Stomach (tissue), 9 donors: Measurements from ENCODE around the gene PLK5. TPM values are rescaled to one million over a fixed set of nuclear protein-coding genes. Genes with fewer than 3 reads are reported as not detected.

ENCODE experiments used
- DNase-seq, 2 donors: peaks; one replicate each; pipeline versions ENCODE4 v3.0.0 to v3.0.0-alpha.2; 2013 to 2019
- H3K27ac ChIP-seq, 5 donors: fragments of 200-600 bp in 4 of 5; sonication (generic) in 4 of 5; one replicate each; pipeline ENCODE4 v1.5.1; 2013 to 2019; ENCODE audit warnings: mild to moderate bottlenecking in 1 of 5, moderate library complexity in 1 of 5
- H3K27me3 ChIP-seq, 3 donors: fragments of 200-600 bp; sonication (generic); one replicate each; pipeline ENCODE4 v1.5.1; 2017 to 2019; ENCODE audit warnings: mixed run types in 1 of 3
- H3K36me3 ChIP-seq, 4 donors: fragments of 200-600 bp; sonication (generic); 1 replicate in 3 of 4; 2 replicates in 1 of 4; pipeline ENCODE4 v1.5.1; 2016 to 2019
- H3K4me1 ChIP-seq, 4 donors: fragments of 200-600 bp; sonication (generic); one replicate each; pipeline ENCODE4 v1.5.1; 2016 to 2019
- H3K4me3 ChIP-seq, 4 donors: fragments of 200-600 bp; sonication (generic) in 3 of 4; one replicate each; pipeline ENCODE4 v1.5.1; 2016 to 2019; ENCODE audit warnings: mild to moderate bottlenecking in 1 of 4
- H3K9me3 ChIP-seq, 4 donors: fragments of 200-600 bp; sonication (generic); one replicate each; pipeline ENCODE4 v1.5.1; 2016 to 2019
- CTCF ChIP-seq, 7 experiments: fragments of 450-650 bp in 4 of 7; fragments of 200-600 bp in 3 of 7; sonication (generic) in 3 of 7; IDR thresholded peaks; one replicate each; pipeline ENCODE4 v1.5.1; 2016 to 2019; ENCODE audit warnings: antibody characterized with exemption in 7 of 7, control low read depth in 2 of 7, mild to moderate bottlenecking in 1 of 7
- EP300 ChIP-seq: sonication (generic); formaldehyde crosslinking; IDR thresholded peaks from one replicate; pipeline ENCODE4 v1.6.1; 2017; ENCODE audit warnings: antibody characterized with exemption
- POLR2A ChIP-seq, 4 donors: fragments of 450-650 bp; IDR thresholded peaks; one replicate each; pipeline ENCODE4 v1.6.1; 2016; ENCODE audit warnings: antibody characterized with exemption in 4 of 4, control low read depth in 2 of 4, mild to moderate bottlenecking in 1 of 4, moderate library complexity in 1 of 4
- POLR2AphosphoS5 ChIP-seq, 3 donors: sonication (generic); formaldehyde crosslinking; IDR thresholded peaks; one replicate each; pipeline ENCODE4 v1.6.1; 2016; ENCODE audit warnings: antibody characterized with exemption in 3 of 3
- WGBS, 5 donors: extraction: QIAGEN DNeasy Blood & Tissue Kit in 3 of 5; methylation state at CpG; one replicate each; pipeline versions ENCODE4 v1.1.5 to v1.1.7; 2013 to 2018; 5-methylcytosine and 5-hydroxymethylcytosine counted together
- intact Hi-C: fragments of 100-400 bp; cut with DNase I; formaldehyde crosslinking; loops from one replicate; pipeline ENCODE4 v1.15.1; 2023; ENCODE audit warnings: low total_unique reads
- polyA plus RNA-seq, 3 donors: library from polyadenylated mRNA; stranded (reverse); fragments of 200-250 nt; gene quantifications; one replicate each; pipeline ENCODE4 v1.2.3, GENCODE V29; 2013
- total RNA-seq, 5 donors: library from RNA; depleted of rRNA; stranded (reverse); fragments of >200 nt; gene quantifications; one replicate each; pipeline versions ENCODE4 v1.1.0 to v1.2.3, GENCODE V29; 2014 to 2016
- donor health status: healthy with polysubstance abuse.
- donor health status: Bipolar disorder and iron deficiency.
- donor health status: healthy.

The PLK5 gene
- total and polyA plus RNA-seq, 8 donors = 0.12 to 0.80 TPM; not detected in 6

GRCh38 chr19:1488282-1488601, 35.6 kb upstream of the PLK5 start:
- no peak for DNase-seq
- Histone ChIP-seq H3K27ac (no peak overlapping the region), H3K4me3 (no peak overlapping the region), H3K27me3 (peaks cover 0 to 23% (median 6%) of the 10 kb centered on the region in 3 donors), H3K36me3 (no peaks in the 10 kb centered on the region), H3K4me1 (peaks cover 18 to 26% (median 23%) of the 10 kb centered on the region in 4 donors), H3K9me3 (no peaks in the 10 kb centered on the region)
- intact Hi-C loops = no loop called here
- TF ChIP-seq POLR2A (IDR thresholded peaks at IDR 0.05) (no peak), POLR2AphosphoS5 (IDR thresholded peaks at IDR 0.05) (no peak), EP300 (no peak), CTCF (IDR thresholded peaks at IDR 0.05) (no peak)
- 89 to 92% (median 91%) methylated on average over 7 to 11 of the region's 11 CpGs for WGBS, 5 donors

- intact Hi-C loops = no loop called here
- TF ChIP-seq CTCF (IDR thresholded peaks at IDR 0.05) (no peak), POLR2AphosphoS5 (IDR thresholded peaks at IDR 0.05) (no peak), EP300 (no peak), POLR2A (IDR thresholded peaks at IDR 0.05) (no peak)
- peak overlapping the region; percentile 50 to 75 (median 53) for H3K4me3 ChIP-seq
- WGBS, 5 donors = 19 to 64% (median 23%) methylated on average over 7 to 37 of the region's 37 CpGs
- peaks cover 0 to 25% (median 6%) of the 10 kb centered on the region in 3 donors for H3K27me3 ChIP-seq
- H3K36me3 ChIP-seq = no peaks in the 10 kb centered on the region
- H3K4me1 ChIP-seq = peaks cover 18 to 26% (median 23%) of the 10 kb centered on the region in 4 donors
- H3K9me3 ChIP-seq = no peaks in the 10 kb centered on the region
- H3K27ac ChIP-seq = peak overlapping the region; percentile 74 to 89 (median 79)
- DNase-seq = peak in 1 of 2 donors; percentile 47
Observed at GRCh38 chr19:1489463-1490310, 34.2 kb upstream of the PLK5 start.

- Histone ChIP-seq H3K27ac (peak within 1 kb of the TSS; percentile 74 to 89 (median 79)), H3K4me1 (peaks cover 18 to 26% (median 23%) of the 10 kb centered on the region in 4 donors), H3K27me3 (peaks cover 0 to 33% (median 6%) of the 10 kb centered on the region in 3 donors), H3K36me3 (no peaks in the 10 kb centered on the region), H3K4me3 (peak within 1 kb of the TSS; percentile 53 to 75 (median 54)), H3K9me3 (no peaks in the 10 kb centered on the region)
- no peak for TF ChIP-seq EP300
- peak in 1 of 3 donors; percentile 40 for TF ChIP-seq POLR2AphosphoS5 (IDR thresholded peaks at IDR 0.05)
- TF ChIP-seq CTCF (IDR thresholded peaks at IDR 0.05) = no peak
- no peak for TF ChIP-seq POLR2A (IDR thresholded peaks at IDR 0.05)
- intact Hi-C loops = no loop called here
- WGBS, 5 donors = 0 to 1% (median 1%) methylated on average over 47 to 74 of the region's 74 CpGs
- DNase-seq = peak; percentile 99
Observed at GRCh38 chr19:1490311-1491113, 33.4 kb upstream of the PLK5 start, which contains the start of gene PCSK4. PCSK4 (minus strand) TSS chr19:1490350; CDS start chr19:1490346, 4 bp downstream.

GRCh38 chr19:1491114-1491848, 32.6 kb upstream of the PLK5 start, which contains the start of gene REEP6:
REEP6 (plus strand) TSS chr19:1491181; CDS start chr19:1491270, 89 bp downstream.
- no peak for DNase-seq
- intact Hi-C loops = no loop called here
- H3K27ac ChIP-seq = peak within 1 kb of the TSS; percentile 74 to 89 (median 79)
- WGBS, 5 donors = 2 to 12% (median 2%) methylated on average over 21 to 73 of the region's 73 CpGs
- H3K9me3 ChIP-seq = no peaks in the 10 kb centered on the region
- H3K27me3 ChIP-seq = peaks cover 0 to 40% (median 6%) of the 10 kb centered on the region in 3 donors
- H3K4me1 ChIP-seq = peaks cover 18 to 28% (median 26%) of the 10 kb centered on the region in 4 donors
- no peak for TF ChIP-seq CTCF (IDR thresholded peaks at IDR 0.05)
- no peak for TF ChIP-seq POLR2AphosphoS5 (IDR thresholded peaks at IDR 0.05)
- no peak for TF ChIP-seq POLR2A (IDR thresholded peaks at IDR 0.05)
- H3K4me3 ChIP-seq = peak within 1 kb of the TSS; percentile 53 to 75 (median 54)
- no peaks in the 10 kb centered on the region for H3K36me3 ChIP-seq
